Liver (tissue), 3 donors: Measurements from ENCODE around the gene MAML3.

Experiments
- CTCF ChIP-seq: fragments of 150-350 bp; IDR thresholded peaks from 2 replicates; pipeline ENCODE4 v1.5.1; 2017; ENCODE audit warnings: improper control_type of control experiment, low read depth, low read length; ENCODE audit not compliant: missing input control
- FOXA1 ChIP-seq: IDR thresholded peaks from 2 replicates; pipeline ENCODE4 v1.6.1; 2016; ENCODE audit warnings: antibody characterized with exemption
- GABPA ChIP-seq, 2 donors: IDR thresholded peaks in 1 of 2; conservative IDR thresholded peaks in 1 of 2; 2 replicates each; pipeline ENCODE4 v1.6.1; 2016; ENCODE audit warnings: antibody characterized with exemption in 2 of 2, mild to moderate bottlenecking in 1 of 2, moderate library complexity in 1 of 2
- RAD21 ChIP-seq, 2 donors: IDR thresholded peaks; 2 replicates each; pipeline ENCODE4 v1.6.1; 2016; ENCODE audit warnings: antibody characterized with exemption in 2 of 2, mild to moderate bottlenecking in 2 of 2
- TAF1 ChIP-seq: conservative IDR thresholded peaks from 2 replicates; pipeline ENCODE4 v1.6.1; 2016; ENCODE audit warnings: antibody characterized with exemption, mild to moderate bottlenecking
- YY1 ChIP-seq: IDR thresholded peaks from 2 replicates; pipeline ENCODE4 v1.6.1; 2016; ENCODE audit warnings: antibody characterized with exemption, mild to moderate bottlenecking
- donor health status: healthy.
- donor health status: healthy.

GRCh38 chr4:140174543-140174942 lies 20.6 kb upstream of the MAML3 start:
- TF ChIP-seq CTCF, result no peak
- no peak for TF ChIP-seq GABPA (IDR thresholded peaks at IDR 0.05 in 1 of 2, conservative IDR thresholded peaks at IDR 0.05 in 1 of 2)
- no peak for TF ChIP-seq RAD21 (IDR thresholded peaks at IDR 0.05)
- TF ChIP-seq FOXA1, result no peak
- TF ChIP-seq TAF1, result no peak
- TF ChIP-seq YY1, result no peak
